Endothelial cell of umbilical vein (primary cell): Measurements from ENCODE around the gene CTLA4. TPM values are rescaled to one million over a fixed set of nuclear protein-coding genes. Genes with fewer than 3 reads are reported as not detected.

Source experiments
- BruUV-seq: library from RNA; stranded (reverse); fragments of 400-500 nt; replicated peaks from 2 replicates; lab custom pipeline; 2021; lab: Mats Ljungman, UMichigan
- CTCF ChIA-PET: fragments of 300-600, 350-600 bp; sonication (Branson Sonifier 250); formaldehyde crosslinking; loops from one replicate; lab custom pipeline; 2021; ENCODE audit warnings: antibody characterized with exemption, inconsistent platforms; lab: Charles Lee
- POLR2A ChIA-PET: fragments of 300-600, 350-600 bp; sonication (Branson Sonifier 250); formaldehyde crosslinking; loops from one replicate; lab custom pipeline; 2021; ENCODE audit warnings: antibody characterized with exemption, inconsistent platforms; lab: Charles Lee
- DNase-seq: peaks from one replicate; pipeline ENCODE4 v3.0.0-alpha.2; 2011; ENCODE audit warnings: low read depth, low spot score
- FAIRE-seq: peaks from 2 replicates; lab custom pipeline; 2011; peaks lifted over from hg19 to GRCh38; lab: Jason Lieb, UNC
- H2AFZ ChIP-seq: 2 replicates; pipeline ENCODE4 v1.6.0; 2012; ENCODE audit warnings: low read depth, low read length, control low read depth, inconsistent platforms
- H3K27ac ChIP-seq: 2 replicates; pipeline ENCODE4 v1.5.1; 2011; ENCODE audit warnings: low read depth, mild to moderate bottlenecking, control low read depth, low read length, moderate library complexity; ENCODE audit not compliant: insufficient read depth
- H3K27me3 ChIP-seq, 2 experiments: 2 replicates each; pipeline versions ENCODE4 v1.6.0 to v1.6.1; 2011; ENCODE audit warnings: low read length in 2 of 2, mixed read lengths in 1 of 2; ENCODE audit not compliant: control insufficient read depth in 2 of 2, insufficient read depth in 2 of 2
- H3K36me3 ChIP-seq, 2 experiments: 2 replicates in 1 of 2; 3 replicates in 1 of 2; pipeline ENCODE4 v1.5.1; 2011; ENCODE audit warnings: low read length in 2 of 2, mild to moderate bottlenecking in 1 of 2, moderate library complexity in 1 of 2; ENCODE audit not compliant: control insufficient read depth in 2 of 2, insufficient read depth in 2 of 2; ENCODE audit errors: extremely low read depth in 1 of 2
- H3K4me1 ChIP-seq: 3 replicates; pipeline ENCODE4 v1.5.1; 2011; ENCODE audit warnings: mild to moderate bottlenecking, low read length; ENCODE audit not compliant: control insufficient read depth, insufficient read depth; ENCODE audit errors: extremely low read depth
- H3K4me2 ChIP-seq: 2 replicates; pipeline ENCODE4 v1.6.1; 2011; ENCODE audit warnings: low read length, control low read depth, mixed read lengths; ENCODE audit not compliant: insufficient read depth
- H3K4me3 ChIP-seq, 3 experiments: fragments of 200-600 bp in 1 of 3; sonication (generic), shearing (Covaris generic) in 1 of 3; replicated peaks in 1 of 3; 2 replicates each; pipeline ENCODE4 v1.5.1; 2011 to 2016; ENCODE audit warnings: control low read depth in 3 of 3, low read length in 3 of 3, mild to moderate bottlenecking in 2 of 3, inconsistent platforms in 1 of 3, low read depth in 1 of 3, moderate library complexity in 1 of 3; ENCODE audit not compliant: insufficient read depth in 1 of 3
- H3K79me2 ChIP-seq: 2 replicates; pipeline ENCODE4 v1.6.0; 2012; ENCODE audit warnings: low read length, inconsistent platforms; ENCODE audit not compliant: control insufficient read depth, insufficient read depth
- H3K9ac ChIP-seq: replicated peaks from 2 replicates; pipeline ENCODE3; 2011; ENCODE audit warnings: low read length, control low read depth; ENCODE audit not compliant: insufficient read depth; ENCODE audit errors: extremely low read depth
- H3K9me1 ChIP-seq: replicated peaks from 3 replicates; pipeline ENCODE4 v1.6.0; 2011; ENCODE audit warnings: mild to moderate bottlenecking, low read length; ENCODE audit not compliant: control insufficient read depth, insufficient read depth; ENCODE audit errors: extremely low read depth
- H3K9me3 ChIP-seq: replicated peaks from 2 replicates; pipeline ENCODE4 v1.5.1; 2012; ENCODE audit warnings: low read length, inconsistent platforms; ENCODE audit not compliant: control insufficient read depth, insufficient read depth
- H4K20me1 ChIP-seq: replicated peaks from 2 replicates; pipeline ENCODE3; 2011; ENCODE audit warnings: mild to moderate bottlenecking, low read length; ENCODE audit not compliant: control insufficient read depth, insufficient read depth; ENCODE audit errors: extremely low read depth
- EZH2 ChIP-seq: IDR thresholded peaks from 2 replicates; pipeline ENCODE4 v1.6.1; 2012; ENCODE audit warnings: borderline replicate concordance, low read depth, mild to moderate bottlenecking, moderate library complexity, low read length, inconsistent platforms; ENCODE audit not compliant: severe bottlenecking
- FOS ChIP-seq: IDR thresholded peaks from 2 replicates; pipeline ENCODE4 v1.6.1; 2011; ENCODE audit warnings: mild to moderate bottlenecking, low read length, moderate library complexity, borderline replicate concordance; ENCODE audit not compliant: insufficient read depth
- GATA2 ChIP-seq: IDR thresholded peaks from 2 replicates; pipeline ENCODE4 v1.7.0; 2011; ENCODE audit warnings: low read depth, mild to moderate bottlenecking, moderate library complexity, mixed read lengths, low read length; ENCODE audit not compliant: insufficient read length, insufficient read depth
- JUN ChIP-seq: IDR thresholded peaks from 2 replicates; pipeline ENCODE4 v1.6.1; 2011; ENCODE audit warnings: borderline replicate concordance, low read depth; ENCODE audit not compliant: insufficient read length, insufficient read depth
- MYC ChIP-seq: IDR thresholded peaks from one replicate; pipeline ENCODE4 v1.6.1; 2011; ENCODE audit warnings: mild to moderate bottlenecking, low read depth, low read length
- POLR2A ChIP-seq: IDR thresholded peaks from 2 replicates; pipeline ENCODE4 v1.6.1; 2012; ENCODE audit warnings: low read depth, mild to moderate bottlenecking, control low read depth, low read length
- POLR2AphosphoS5 ChIP-seq: IDR thresholded peaks from 2 replicates; pipeline ENCODE4 v1.6.1; 2012; ENCODE audit warnings: low read depth, mild to moderate bottlenecking, control low read depth, low read length, moderate library complexity; ENCODE audit not compliant: insufficient read depth
- dilution Hi-C: fragments of 300-500 bp; cut with MboI; formaldehyde crosslinking; loops from one replicate; pipeline ENCODE4 v1.15.0; 2019; ENCODE audit warnings: low sequenced_read_pairs; ENCODE audit not compliant: extremely low pct_ligation_motif_present
- intact Hi-C: fragments of 100-400 bp; cut with micrococcal nuclease; formaldehyde crosslinking; loops from one replicate; pipeline ENCODE4 v1.10.0; 2022
- polyA plus RNA-seq, 4 experiments: library from polyadenylated mRNA; depleted of rRNA in 3 of 4; stranded (reverse) in 3 of 4; unstranded in 1 of 4; fragments of >200 nt; gene quantifications; 2 replicates each; pipeline versions ENCODE4 v1.2.1 to v1.2.3, GENCODE V29; 2011 to 2012; ENCODE audit warnings: missing spikeins in 1 of 4
- total RNA-seq: library from RNA; stranded (reverse); gene quantifications from 2 replicates; pipeline ENCODE4 v1.2.3, GENCODE V29; 2021
- TF ChIP-seq, protein P1 (sequence below): IDR thresholded peaks from 2 replicates; pipeline ENCODE4 v1.6.1; 2011; ENCODE audit not compliant: insufficient read depth, insufficient read length
- TF ChIP-seq, protein P2 (sequence below), 2 donors: IDR thresholded peaks; 1 replicate in 1 of 2; 2 replicates in 1 of 2; pipeline ENCODE4 v1.5.1; 2011; ENCODE audit warnings: low read length in 2 of 2, mild to moderate bottlenecking in 2 of 2, moderate library complexity in 2 of 2, control low read depth in 1 of 2, inconsistent platforms in 1 of 2, low read depth in 1 of 2; ENCODE audit not compliant: insufficient read depth in 1 of 2; ENCODE audit errors: extremely low read depth in 1 of 2

Gene CTLA4
- total and polyA plus RNA-seq, 2 donors (not counting 3 experiments of a cell fraction or from before 2014, with no cell fraction given): not detected

- TF ChIP-seq POLR2A (no peak), POLR2AphosphoS5 (no peak), EZH2 (no peak), MYC (no peak), JUN (no peak), FOS (no peak), GATA2 (no peak)
- TF ChIP-seq, protein P1, sequence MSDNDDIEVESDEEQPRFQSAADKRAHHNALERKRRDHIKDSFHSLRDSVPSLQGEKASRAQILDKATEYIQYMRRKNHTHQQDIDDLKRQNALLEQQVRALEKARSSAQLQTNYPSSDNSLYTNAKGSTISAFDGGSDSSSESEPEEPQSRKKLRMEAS: no peak
- TF ChIP-seq, protein P2, sequence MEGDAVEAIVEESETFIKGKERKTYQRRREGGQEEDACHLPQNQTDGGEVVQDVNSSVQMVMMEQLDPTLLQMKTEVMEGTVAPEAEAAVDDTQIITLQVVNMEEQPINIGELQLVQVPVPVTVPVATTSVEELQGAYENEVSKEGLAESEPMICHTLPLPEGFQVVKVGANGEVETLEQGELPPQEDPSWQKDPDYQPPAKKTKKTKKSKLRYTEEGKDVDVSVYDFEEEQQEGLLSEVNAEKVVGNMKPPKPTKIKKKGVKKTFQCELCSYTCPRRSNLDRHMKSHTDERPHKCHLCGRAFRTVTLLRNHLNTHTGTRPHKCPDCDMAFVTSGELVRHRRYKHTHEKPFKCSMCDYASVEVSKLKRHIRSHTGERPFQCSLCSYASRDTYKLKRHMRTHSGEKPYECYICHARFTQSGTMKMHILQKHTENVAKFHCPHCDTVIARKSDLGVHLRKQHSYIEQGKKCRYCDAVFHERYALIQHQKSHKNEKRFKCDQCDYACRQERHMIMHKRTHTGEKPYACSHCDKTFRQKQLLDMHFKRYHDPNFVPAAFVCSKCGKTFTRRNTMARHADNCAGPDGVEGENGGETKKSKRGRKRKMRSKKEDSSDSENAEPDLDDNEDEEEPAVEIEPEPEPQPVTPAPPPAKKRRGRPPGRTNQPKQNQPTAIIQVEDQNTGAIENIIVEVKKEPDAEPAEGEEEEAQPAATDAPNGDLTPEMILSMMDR (IDR thresholded peaks at IDR 0.05; ENCODE audit: extremely low read depth in 1 of 2, insufficient read depth in 1 of 2, low read depth in 1 of 2, low read length in 2 of 2): no peak
- H3K4me2 ChIP-seq: no peak overlapping the region
- no peak overlapping the region for H2AFZ ChIP-seq
- DNase-seq: no peak
- no peak for FAIRE-seq
- ChIA-PET POLR2A (interaction anchor here (0.6 kb wide), 1 partner anchor 516 kb away, joined by 3 read pairs; no protein-coding TSS in a partner anchor), CTCF (no interaction called here)
- no peaks in the 10 kb centered on the region for H3K36me3 ChIP-seq
- no peaks in the 10 kb centered on the region for H4K20me1 ChIP-seq
- peaks cover 5 to 9% of the 10 kb centered on the region in 2 experiments for H3K27me3 ChIP-seq
- no peak overlapping the region for H3K9ac ChIP-seq
- no peaks in the 10 kb centered on the region for H3K79me2 ChIP-seq
- dilution Hi-C loops: no loop called here
- H3K9me1 ChIP-seq: no peaks in the 10 kb centered on the region
- no TSS peak for BruUV-seq
- peaks cover 12% of the 10 kb centered on the region for H3K4me1 ChIP-seq
- H3K4me3 ChIP-seq: no peak overlapping the region
- intact Hi-C loops: loop anchor here (5.0 to 10.0 kb wide), 3 partner anchors 165 to 1247 kb away; partner anchors contain the start of gene ICA1L
- H3K9me3 ChIP-seq: no peaks in the 10 kb centered on the region
- no peak overlapping the region for H3K27ac ChIP-seq
Observed at GRCh38 chr2:203819434-203820133, 48.0 kb upstream of the CTLA4 start.
